C4-2B (cell line): ENCODE data around the gene NAV3.

Experiments
- H3K27ac ChIP-seq: fragments of 450-650 bp; 2 replicates; pipeline ENCODE4 v1.5.1; 2017
- ZFX ChIP-seq: fragments of 450-650 bp; IDR thresholded peaks from 2 replicates; pipeline ENCODE4 v1.6.1; 2017
- TF ChIP-seq, protein P1 (sequence below): fragments of 450-650 bp; conservative IDR thresholded peaks from 2 replicates; pipeline ENCODE4 v1.5.1; 2017; ENCODE audit warnings: mild to moderate bottlenecking

NAV3 gene

DNA sequence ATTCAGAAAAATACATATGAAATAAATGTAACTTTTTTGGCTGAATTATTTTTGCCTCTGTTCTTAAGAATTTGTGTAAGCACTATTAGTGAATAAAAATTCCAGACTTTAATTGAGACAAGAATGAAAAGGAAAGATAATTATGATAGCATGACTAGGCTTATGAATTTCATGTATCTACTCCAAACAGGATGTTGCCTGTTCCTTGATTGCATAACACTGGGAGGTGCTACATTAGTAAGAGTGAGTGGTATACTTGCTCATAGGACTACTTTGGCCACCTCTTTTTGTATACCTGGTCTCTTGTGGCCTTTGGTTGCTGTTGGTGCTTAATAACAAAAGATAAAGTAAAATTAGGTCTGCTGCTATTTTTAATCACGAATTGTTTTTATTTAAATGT, 112.8 kb downstream of the NAV3 start:
- H3K27ac ChIP-seq, result no peak overlapping the region
- TF ChIP-seq, protein P1, sequence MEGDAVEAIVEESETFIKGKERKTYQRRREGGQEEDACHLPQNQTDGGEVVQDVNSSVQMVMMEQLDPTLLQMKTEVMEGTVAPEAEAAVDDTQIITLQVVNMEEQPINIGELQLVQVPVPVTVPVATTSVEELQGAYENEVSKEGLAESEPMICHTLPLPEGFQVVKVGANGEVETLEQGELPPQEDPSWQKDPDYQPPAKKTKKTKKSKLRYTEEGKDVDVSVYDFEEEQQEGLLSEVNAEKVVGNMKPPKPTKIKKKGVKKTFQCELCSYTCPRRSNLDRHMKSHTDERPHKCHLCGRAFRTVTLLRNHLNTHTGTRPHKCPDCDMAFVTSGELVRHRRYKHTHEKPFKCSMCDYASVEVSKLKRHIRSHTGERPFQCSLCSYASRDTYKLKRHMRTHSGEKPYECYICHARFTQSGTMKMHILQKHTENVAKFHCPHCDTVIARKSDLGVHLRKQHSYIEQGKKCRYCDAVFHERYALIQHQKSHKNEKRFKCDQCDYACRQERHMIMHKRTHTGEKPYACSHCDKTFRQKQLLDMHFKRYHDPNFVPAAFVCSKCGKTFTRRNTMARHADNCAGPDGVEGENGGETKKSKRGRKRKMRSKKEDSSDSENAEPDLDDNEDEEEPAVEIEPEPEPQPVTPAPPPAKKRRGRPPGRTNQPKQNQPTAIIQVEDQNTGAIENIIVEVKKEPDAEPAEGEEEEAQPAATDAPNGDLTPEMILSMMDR, result no peak
- no peak for TF ChIP-seq ZFX

DNA sequence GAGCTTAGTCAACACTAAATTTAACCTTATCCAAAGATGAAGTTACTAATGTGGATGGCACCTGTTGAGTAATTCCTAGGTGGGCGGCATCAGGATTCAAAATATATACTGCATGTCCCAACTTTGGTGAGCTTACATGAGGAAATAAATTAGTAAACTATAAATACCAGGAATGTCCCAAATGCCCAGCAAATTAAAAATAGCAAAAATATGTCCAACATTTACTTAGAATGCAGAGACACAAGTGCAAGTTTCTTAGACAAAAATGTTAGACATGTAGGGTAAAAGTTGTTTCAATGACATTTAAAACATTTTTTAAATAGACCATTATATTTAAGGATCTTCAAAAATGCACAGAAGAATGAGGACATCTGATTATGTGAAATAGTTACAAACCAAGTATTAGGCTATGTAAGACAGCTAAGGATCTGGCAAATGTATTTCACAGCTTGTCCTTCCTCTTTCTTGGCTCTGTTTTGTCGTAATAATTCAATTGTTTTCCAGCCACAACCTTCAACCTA, 115.9 kb downstream of the NAV3 start:
- TF ChIP-seq ZFX, result no peak
- TF ChIP-seq, protein P1, result no peak
- no peak overlapping the region for H3K27ac ChIP-seq

DNA sequence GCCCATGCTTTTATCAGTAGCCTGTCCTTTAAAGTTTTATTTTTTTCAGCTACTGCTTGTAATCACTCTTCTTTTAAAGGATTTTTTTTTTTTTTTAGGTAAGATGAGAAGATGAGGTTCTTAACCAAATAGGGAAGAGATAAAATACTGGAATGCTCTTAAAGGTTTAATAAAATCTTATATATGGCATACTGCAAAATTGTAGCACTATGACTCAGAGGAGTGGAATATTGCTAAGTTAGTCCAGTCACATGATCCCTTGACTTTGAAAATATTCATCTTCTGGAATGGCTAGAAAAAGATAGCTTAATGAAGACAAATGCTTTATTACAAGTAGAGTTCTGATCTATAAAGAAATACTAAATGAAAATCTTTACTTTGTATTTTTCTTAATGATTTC, 116.6 kb downstream of the NAV3 start:
- TF ChIP-seq, protein P1, result no peak
- TF ChIP-seq ZFX, result no peak
- no peak overlapping the region for H3K27ac ChIP-seq

DNA sequence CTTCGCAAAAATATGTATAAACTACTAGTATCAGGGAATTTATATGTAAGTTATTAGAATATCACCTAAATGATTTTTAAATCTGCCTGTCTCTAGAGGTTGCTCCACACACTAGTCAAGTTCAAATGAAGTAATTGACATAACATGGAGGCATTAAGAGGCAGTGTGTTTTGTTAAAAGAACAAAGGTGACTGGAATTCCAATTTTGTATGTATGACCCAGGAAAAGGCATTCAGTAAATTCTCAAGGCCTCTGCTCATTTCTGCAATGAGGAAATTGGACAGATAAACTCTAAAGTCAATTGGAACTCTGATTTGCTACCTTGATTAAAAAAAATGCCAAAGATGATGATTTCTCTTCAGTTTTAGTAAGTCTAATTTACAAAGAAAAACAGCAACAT, 117.1 kb downstream of the NAV3 start:
- no peak overlapping the region for H3K27ac ChIP-seq

DNA sequence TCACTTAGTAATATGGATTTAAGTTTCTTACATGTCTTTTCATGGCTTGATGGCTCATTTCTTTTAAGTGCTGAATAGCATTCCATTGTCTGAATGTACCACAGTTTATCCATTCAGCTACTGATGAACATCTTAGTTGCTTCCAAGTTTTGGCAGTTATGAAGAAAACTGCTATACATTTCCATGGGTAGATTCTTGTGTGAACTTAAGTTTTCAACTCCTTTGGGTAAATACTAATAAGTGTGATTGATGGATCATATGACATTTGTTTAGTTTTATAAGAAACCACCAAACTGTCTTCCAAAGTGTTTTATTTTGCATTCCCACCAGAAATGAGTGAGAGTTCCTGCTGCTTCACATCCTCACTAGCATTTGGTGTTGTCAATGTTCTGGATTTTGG, 119.2 kb downstream of the NAV3 start:
- TF ChIP-seq, protein P1, result no peak
- TF ChIP-seq ZFX, result no peak
- H3K27ac ChIP-seq, result no peak overlapping the region

More for the DNA sequence above, 117.1 kb downstream of the NAV3 start:
- TF ChIP-seq, protein P1, result no peak
- TF ChIP-seq ZFX, result no peak

DNA sequence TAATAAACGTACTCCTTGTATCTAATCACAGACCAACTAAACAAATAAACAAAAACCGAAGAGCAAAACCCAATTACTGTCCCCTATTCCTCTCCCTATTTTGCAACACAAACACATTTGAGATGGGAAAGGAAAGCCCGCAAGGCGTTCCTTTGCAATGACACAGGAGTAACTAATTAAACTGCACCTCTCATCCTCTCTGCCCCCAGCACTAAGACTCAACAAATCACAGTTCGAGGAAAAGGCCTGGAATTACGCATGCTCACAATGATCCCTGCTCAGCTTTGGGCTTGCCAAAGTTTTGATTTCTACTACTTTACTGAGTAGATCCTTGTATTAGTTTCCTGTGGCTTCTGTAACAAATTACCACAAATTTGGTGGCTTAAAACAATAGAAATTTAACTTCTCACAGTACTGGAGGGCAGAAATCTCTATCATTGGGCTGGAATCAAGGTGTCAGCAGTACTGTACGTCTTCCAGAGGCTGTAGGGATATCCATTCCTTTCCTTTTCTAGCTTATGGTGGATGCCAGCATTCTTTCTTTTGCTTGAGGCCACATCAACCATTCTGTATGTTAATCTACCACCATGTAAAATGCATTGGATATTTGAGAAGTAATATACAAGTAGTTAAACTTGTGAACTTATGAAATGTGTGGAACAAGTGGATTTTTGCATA, 123.0 kb downstream of the NAV3 start:
- no peak overlapping the region for H3K27ac ChIP-seq
- TF ChIP-seq, protein P1, result no peak
- TF ChIP-seq ZFX, result no peak

DNA sequence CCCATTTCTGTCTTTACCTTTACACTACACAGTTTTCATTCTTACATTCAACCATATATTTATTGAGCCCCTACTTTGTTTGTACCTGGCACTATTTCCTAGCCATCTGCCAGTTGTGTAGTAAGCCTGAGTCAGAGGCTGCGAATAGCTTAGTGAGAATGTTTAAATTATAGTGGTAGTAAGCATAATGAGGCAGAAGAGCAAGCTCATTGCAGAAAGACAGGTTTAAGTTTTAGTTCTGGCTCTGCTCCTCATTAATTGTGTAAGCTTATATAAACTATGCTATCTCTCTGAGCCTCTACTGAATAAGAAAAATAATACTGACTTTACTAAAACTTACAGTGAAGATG, 123.5 kb downstream of the NAV3 start:
- no peak overlapping the region for H3K27ac ChIP-seq
- no peak for TF ChIP-seq ZFX
- TF ChIP-seq, protein P1, result no peak
